Measurements from ENCODE around the gene CCDC92.

The CCDC92 gene

GRCh38 chr12:123972457-123973401 lies at the start of gene CCDC92, which contains the start of gene ZNF664:
CCDC92 (minus strand) TSS chr12:123972831; CDS start chr12:123944305, 28,526 bp downstream.
ZNF664 (plus strand) TSS chr12:123973215; CDS start chr12:124012145, 38,930 bp downstream.
- DNase-seq, result peak; percentile 93

- DNase-seq, result no peak
These were observed 49.5 kb upstream of the CCDC92 start for GRCh38 chr12:124022161-124022560.

- no peak for DNase-seq
These were observed 48.4 kb upstream of the CCDC92 start for GRCh38 chr12:124021007-124021406.

GRCh38 chr12:124020514-124020949 lies 47.9 kb upstream of the CCDC92 start:
- no peak for DNase-seq

- no peak for DNase-seq
These were observed 46.5 kb upstream of the CCDC92 start for GRCh38 chr12:124019115-124019514.

GRCh38 chr12:124018539-124018938 lies 45.9 kb upstream of the CCDC92 start:
- no peak for DNase-seq

GRCh38 chr12:124017064-124017463 lies 44.4 kb upstream of the CCDC92 start:
- DNase-seq, result no peak

GRCh38 chr12:124015494-124016461 lies 43.1 kb upstream of the CCDC92 start:
- no peak for DNase-seq

GRCh38 chr12:124013073-124013472 lies 40.4 kb upstream of the CCDC92 start:
- no peak for DNase-seq

GRCh38 chr12:124011435-124012115 lies 38.9 kb upstream of the CCDC92 start:
- no peak for DNase-seq

GRCh38 chr12:124010687-124011086 lies 38.1 kb upstream of the CCDC92 start:
- no peak for DNase-seq

- no peak for DNase-seq
These were observed 37.1 kb upstream of the CCDC92 start for GRCh38 chr12:124009781-124010180.

- no peak for DNase-seq
These were observed 36.0 kb upstream of the CCDC92 start for GRCh38 chr12:124008595-124008994.

GRCh38 chr12:124007826-124008570 lies 35.4 kb upstream of the CCDC92 start:
- no peak for DNase-seq

GRCh38 chr12:124006846-124007713 lies 34.4 kb upstream of the CCDC92 start:
- DNase-seq, result no peak

GRCh38 chr12:124006085-124006845 lies 33.6 kb upstream of the CCDC92 start:
- peak; percentile 27 for DNase-seq

- DNase-seq, result no peak
These were observed 31.7 kb upstream of the CCDC92 start for GRCh38 chr12:124004233-124004875.

GRCh38 chr12:124002654-124003053 lies 30.0 kb upstream of the CCDC92 start:
- no peak for DNase-seq

- no peak for DNase-seq
These were observed 29.5 kb upstream of the CCDC92 start for GRCh38 chr12:124002021-124002644.

All from stimulated activated CD4-positive, alpha-beta T cell treated with anti-CD3 and anti-CD28 coated beads, Interleukin-1b, Interleukin-23, amount 100 ng/mL, for 48 hours (primary cell).